ENCODE data around the gene GNA12.
"Not testable (repeated sequence)": the region's sequence is repeated elsewhere in the genome, so short reads cannot be mapped to it uniquely, and the experiment has no call there.

The GNA12 gene

GRCh38 chr7:2709553-2710285, 134.4 kb downstream of the GNA12 start:
- peak; percentile 45 for DNase-seq

- DNase-seq = no peak
Observed at GRCh38 chr7:2708547-2709310, 135.4 kb downstream of the GNA12 start.

- DNase-seq = no peak
Observed at GRCh38 chr7:2708041-2708440, 136.1 kb downstream of the GNA12 start.

GRCh38 chr7:2707481-2707880, 136.6 kb downstream of the GNA12 start:
- DNase-seq = no peak

GRCh38 chr7:2706685-2707126, 137.4 kb downstream of the GNA12 start:
- no peak for DNase-seq

- no peak for DNase-seq
Observed at GRCh38 chr7:2705371-2706096, 138.6 kb downstream of the GNA12 start.

GRCh38 chr7:2702594-2702957, 141.5 kb downstream of the GNA12 start:
- no peak for DNase-seq

- no peak for DNase-seq
Observed at GRCh38 chr7:2701832-2702593, 142.1 kb downstream of the GNA12 start.

GRCh38 chr7:2701424-2701823, 142.7 kb downstream of the GNA12 start:
- no peak for DNase-seq

GRCh38 chr7:2700141-2700850, 143.8 kb downstream of the GNA12 start:
- no peak for DNase-seq

- DNase-seq = no peak
Observed at GRCh38 chr7:2699289-2699620, 144.9 kb downstream of the GNA12 start.

GRCh38 chr7:2698581-2699288, 145.4 kb downstream of the GNA12 start:
- DNase-seq = no peak

GRCh38 chr7:2694122-2694436, 150.0 kb downstream of the GNA12 start:
- DNase-seq = not testable (repeated sequence)

GRCh38 chr7:2693420-2694121, 150.5 kb downstream of the GNA12 start:
- DNase-seq = not testable (repeated sequence)

GRCh38 chr7:2692543-2692942, 151.6 kb downstream of the GNA12 start:
- no peak for DNase-seq

GRCh38 chr7:2691932-2692439, 152.1 kb downstream of the GNA12 start:
- not testable (repeated sequence) for DNase-seq

GRCh38 chr7:2691011-2691707, 152.9 kb downstream of the GNA12 start:
- no peak for DNase-seq

- no peak for DNase-seq
Observed at GRCh38 chr7:2689951-2690705, 154.0 kb downstream of the GNA12 start.

GRCh38 chr7:2689343-2689847, 154.7 kb downstream of the GNA12 start:
- no peak for DNase-seq
